Vagina (tissue), 2 donors: ENCODE data around the gene FAM78B. TPM values are rescaled to one million over a fixed set of nuclear protein-coding genes. Genes with fewer than 3 reads are reported as not detected.

Source experiments
- DNase-seq, 2 donors: peaks; one replicate each; pipeline ENCODE4 v3.0.0-alpha.2; 2017; ENCODE audit errors: extremely low spot score in 2 of 2
- H3K27ac ChIP-seq: fragments of 200-600 bp; sonication (generic); one replicate; pipeline ENCODE4 v1.5.1; 2019
- H3K27me3 ChIP-seq: fragments of 200-600 bp; sonication (generic); one replicate; pipeline ENCODE4 v1.5.1; 2019
- H3K36me3 ChIP-seq, 2 donors: fragments of 200-600 bp; sonication (generic); one replicate each; pipeline ENCODE4 v1.5.1; 2017 to 2019
- H3K4me1 ChIP-seq: fragments of 200-600 bp; sonication (generic); one replicate; pipeline ENCODE4 v1.5.1; 2019
- H3K4me3 ChIP-seq, 2 donors: fragments of 200-600 bp; sonication (generic); 1 replicate in 1 of 2; 2 replicates in 1 of 2; pipeline ENCODE4 v1.5.1; 2016 to 2019
- H3K9me3 ChIP-seq: fragments of 200-600 bp; sonication (generic); one replicate; pipeline ENCODE4 v1.5.1; 2019
- POLR2A ChIP-seq, 2 donors: fragments of 450-650 bp; IDR thresholded peaks; one replicate each; pipeline ENCODE4 v1.6.1; 2017; ENCODE audit warnings: antibody characterized with exemption in 2 of 2, mild to moderate bottlenecking in 2 of 2, moderate library complexity in 2 of 2
- POLR2AphosphoS5 ChIP-seq, 2 donors: sonication (generic); formaldehyde crosslinking; IDR thresholded peaks; one replicate each; pipeline ENCODE4 v1.9.0; 2017; ENCODE audit warnings: antibody characterized with exemption in 2 of 2, mild to moderate bottlenecking in 2 of 2, low read depth in 1 of 2; ENCODE audit not compliant: insufficient read depth in 1 of 2
- intact Hi-C: fragments of 100-400 bp; cut with DNase I; formaldehyde crosslinking; loops from one replicate; pipeline ENCODE4 v1.15.1; 2023
- total RNA-seq: library from RNA; depleted of rRNA; stranded (reverse); fragments of >200 nt; gene quantifications from one replicate; pipeline ENCODE4 v1.2.3, GENCODE V29; 2016
- TF ChIP-seq, protein P1 (sequence below), 3 experiments: fragments of 450-650 bp in 2 of 3; fragments of 200-600 bp in 1 of 3; sonication (generic) in 1 of 3; IDR thresholded peaks; one replicate each; pipeline ENCODE4 v1.5.1; 2017 to 2019; ENCODE audit warnings: antibody characterized with exemption in 3 of 3, mild to moderate bottlenecking in 2 of 3, moderate library complexity in 2 of 3

FAM78B gene
- total RNA-seq, 1 donor from 2014 or later, result 4.4 TPM

GRCh38 chr1:166136222-166136621, 30.6 kb downstream of the FAM78B start:
- no peaks in the 10 kb centered on the region for H3K27me3 ChIP-seq
- H3K4me3 ChIP-seq, result no peak overlapping the region
- no peaks in the 10 kb centered on the region for H3K9me3 ChIP-seq
- intact Hi-C loops, result no loop called here
- TF ChIP-seq, protein P1, sequence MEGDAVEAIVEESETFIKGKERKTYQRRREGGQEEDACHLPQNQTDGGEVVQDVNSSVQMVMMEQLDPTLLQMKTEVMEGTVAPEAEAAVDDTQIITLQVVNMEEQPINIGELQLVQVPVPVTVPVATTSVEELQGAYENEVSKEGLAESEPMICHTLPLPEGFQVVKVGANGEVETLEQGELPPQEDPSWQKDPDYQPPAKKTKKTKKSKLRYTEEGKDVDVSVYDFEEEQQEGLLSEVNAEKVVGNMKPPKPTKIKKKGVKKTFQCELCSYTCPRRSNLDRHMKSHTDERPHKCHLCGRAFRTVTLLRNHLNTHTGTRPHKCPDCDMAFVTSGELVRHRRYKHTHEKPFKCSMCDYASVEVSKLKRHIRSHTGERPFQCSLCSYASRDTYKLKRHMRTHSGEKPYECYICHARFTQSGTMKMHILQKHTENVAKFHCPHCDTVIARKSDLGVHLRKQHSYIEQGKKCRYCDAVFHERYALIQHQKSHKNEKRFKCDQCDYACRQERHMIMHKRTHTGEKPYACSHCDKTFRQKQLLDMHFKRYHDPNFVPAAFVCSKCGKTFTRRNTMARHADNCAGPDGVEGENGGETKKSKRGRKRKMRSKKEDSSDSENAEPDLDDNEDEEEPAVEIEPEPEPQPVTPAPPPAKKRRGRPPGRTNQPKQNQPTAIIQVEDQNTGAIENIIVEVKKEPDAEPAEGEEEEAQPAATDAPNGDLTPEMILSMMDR (IDR thresholded peaks at IDR 0.05), result no peak
- no peak for TF ChIP-seq POLR2A (IDR thresholded peaks at IDR 0.05)
- TF ChIP-seq POLR2AphosphoS5 (IDR thresholded peaks at IDR 0.05; ENCODE audit: insufficient read depth in 1 of 2, low read depth in 1 of 2), result no peak
- DNase-seq, result no peak
- H3K36me3 ChIP-seq, result no peaks in the 10 kb centered on the region
- H3K4me1 ChIP-seq, result no peaks in the 10 kb centered on the region
- no peak overlapping the region for H3K27ac ChIP-seq

- Histone ChIP-seq H3K27me3 (no peaks in the 10 kb centered on the region), H3K4me3 (no peak overlapping the region), H3K4me1 (no peaks in the 10 kb centered on the region), H3K36me3 (no peaks in the 10 kb centered on the region), H3K27ac (no peak overlapping the region), H3K9me3 (no peaks in the 10 kb centered on the region)
- TF ChIP-seq POLR2AphosphoS5 (IDR thresholded peaks at IDR 0.05; ENCODE audit: insufficient read depth in 1 of 2, low read depth in 1 of 2), result no peak
- TF ChIP-seq POLR2A (IDR thresholded peaks at IDR 0.05), result no peak
- TF ChIP-seq, protein P1 (IDR thresholded peaks at IDR 0.05), result no peak
- intact Hi-C loops, result no loop called here
- no peak for DNase-seq
Observed at GRCh38 chr1:166133857-166134256, 32.9 kb downstream of the FAM78B start.

GRCh38 chr1:166133276-166133841, 33.4 kb downstream of the FAM78B start:
- no peak overlapping the region for H3K27ac ChIP-seq
- no peaks in the 10 kb centered on the region for H3K9me3 ChIP-seq
- H3K4me3 ChIP-seq, result no peak overlapping the region
- intact Hi-C loops, result no loop called here
- no peaks in the 10 kb centered on the region for H3K27me3 ChIP-seq
- no peaks in the 10 kb centered on the region for H3K36me3 ChIP-seq
- H3K4me1 ChIP-seq, result no peaks in the 10 kb centered on the region
- no peak for DNase-seq
- no peak for TF ChIP-seq POLR2A (IDR thresholded peaks at IDR 0.05)
- TF ChIP-seq POLR2AphosphoS5 (IDR thresholded peaks at IDR 0.05; ENCODE audit: insufficient read depth in 1 of 2, low read depth in 1 of 2), result no peak
- TF ChIP-seq, protein P1 (IDR thresholded peaks at IDR 0.05), result no peak

DNA sequence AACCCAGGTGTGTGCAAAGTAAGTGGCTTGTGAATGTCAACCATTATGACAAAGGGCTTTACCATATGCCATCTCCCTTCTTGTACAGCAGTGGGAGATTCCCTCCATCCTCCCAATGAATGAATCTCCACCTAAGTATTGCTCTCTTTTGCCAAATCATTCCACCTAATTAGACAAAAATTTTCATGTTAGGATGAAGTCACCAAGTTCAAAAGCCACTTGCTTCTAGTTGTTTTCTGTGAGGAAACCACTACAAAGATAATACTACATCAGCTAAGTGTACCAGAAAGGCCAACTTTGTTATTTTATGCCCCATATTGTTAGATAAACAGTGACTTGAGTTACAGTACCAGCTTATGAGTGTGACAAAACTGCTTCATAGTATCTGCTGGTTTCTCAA, 34.3 kb downstream of the FAM78B start:
- H3K27ac ChIP-seq, result no peak overlapping the region
- no peak for DNase-seq
- H3K36me3 ChIP-seq, result no peaks in the 10 kb centered on the region
- intact Hi-C loops, result no loop called here
- TF ChIP-seq POLR2A (IDR thresholded peaks at IDR 0.05), result no peak
- TF ChIP-seq POLR2AphosphoS5 (IDR thresholded peaks at IDR 0.05; ENCODE audit: insufficient read depth in 1 of 2, low read depth in 1 of 2), result no peak
- TF ChIP-seq, protein P1 (IDR thresholded peaks at IDR 0.05), result no peak
- no peak overlapping the region for H3K4me3 ChIP-seq
- no peaks in the 10 kb centered on the region for H3K9me3 ChIP-seq
- no peaks in the 10 kb centered on the region for H3K27me3 ChIP-seq
- no peaks in the 10 kb centered on the region for H3K4me1 ChIP-seq

- DNase-seq, result no peak
- Histone ChIP-seq H3K9me3 (no peaks in the 10 kb centered on the region), H3K27me3 (no peaks in the 10 kb centered on the region), H3K4me3 (no peak overlapping the region), H3K4me1 (no peaks in the 10 kb centered on the region), H3K36me3 (no peaks in the 10 kb centered on the region), H3K27ac (no peak overlapping the region)
- no peak for TF ChIP-seq POLR2AphosphoS5 (IDR thresholded peaks at IDR 0.05; ENCODE audit: insufficient read depth in 1 of 2, low read depth in 1 of 2)
- TF ChIP-seq, protein P1 (IDR thresholded peaks at IDR 0.05), result no peak
- TF ChIP-seq POLR2A (IDR thresholded peaks at IDR 0.05), result no peak
- intact Hi-C loops, result no loop called here
Observed at GRCh38 chr1:166129006-166129405, 37.8 kb downstream of the FAM78B start.
